Measurements from ENCODE around the gene TGM3. TPM values are rescaled to one million over a fixed set of nuclear protein-coding genes. Genes with fewer than 3 reads are reported as not detected.

The TGM3 gene
- total and polyA plus RNA-seq, 11 donors, result 0.04 TPM; not detected in 10

- 89 to 93% (median 91%) methylated on average over 30 of the region's 30 CpGs for WGBS, 4 donors
- H3K27ac ChIP-seq, result no peak overlapping the region
- H3K4me1 ChIP-seq, result no peaks in the 10 kb centered on the region
- no peaks in the 10 kb centered on the region for H3K36me3 ChIP-seq
- no peak for TF ChIP-seq CTCF (IDR thresholded peaks at IDR 0.05)
- no peak for TF ChIP-seq POLR2A (IDR thresholded peaks at IDR 0.05)
- ATAC-seq (no peak), DNase-seq (no peak)
- intact Hi-C loops (cut with DNase I), result no loop called here
- peaks cover 0 to 15% (median 0%) of the 10 kb centered on the region in 12 donors for H3K9me3 ChIP-seq
- H3K27me3 ChIP-seq, result peaks cover 0 to 10% (median 0%) of the 10 kb centered on the region in 9 donors
- no peak overlapping the region for H3K4me3 ChIP-seq
Measured at GRCh38 chr20:2327620-2328555, 32.1 kb downstream of the TGM3 start.

- WGBS, 4 donors, result 83 to 88% (median 85%) methylated on average over 5 of the region's 5 CpGs
- Histone ChIP-seq H3K36me3 (no peaks in the 10 kb centered on the region), H3K27me3 (peaks cover 0 to 10% (median 0%) of the 10 kb centered on the region in 9 donors), H3K9me3 (peaks cover 0 to 5% (median 0%) of the 10 kb centered on the region in 12 donors), H3K27ac (no peak overlapping the region), H3K4me3 (no peak overlapping the region), H3K4me1 (no peaks in the 10 kb centered on the region)
- intact Hi-C loops (cut with DNase I), result no loop called here
- no peak for DNase-seq
- no peak for ATAC-seq
- TF ChIP-seq POLR2A (IDR thresholded peaks at IDR 0.05) (no peak), CTCF (IDR thresholded peaks at IDR 0.05) (no peak)
Measured at GRCh38 chr20:2329286-2329685, 33.5 kb downstream of the TGM3 start.

GRCh38 chr20:2330090-2330695 lies 34.4 kb downstream of the TGM3 start:
- no peaks in the 10 kb centered on the region for H3K4me1 ChIP-seq
- ATAC-seq (no peak), DNase-seq (no peak)
- H3K36me3 ChIP-seq, result no peaks in the 10 kb centered on the region
- H3K4me3 ChIP-seq, result no peak overlapping the region
- no peak overlapping the region for H3K27ac ChIP-seq
- no peak for TF ChIP-seq CTCF (IDR thresholded peaks at IDR 0.05)
- TF ChIP-seq POLR2A (IDR thresholded peaks at IDR 0.05), result no peak
- peaks cover 0 to 10% (median 0%) of the 10 kb centered on the region in 9 donors for H3K27me3 ChIP-seq
- intact Hi-C loops (cut with DNase I), result no loop called here
- H3K9me3 ChIP-seq, result no peaks in the 10 kb centered on the region
- 75 to 85% (median 78%) methylated on average over 2 to 3 of the region's 3 CpGs for WGBS, 4 donors

GRCh38 chr20:2331106-2331505 lies 35.3 kb downstream of the TGM3 start:
- WGBS, 4 donors, result 76 to 89% (median 84%) methylated on average over 5 of the region's 5 CpGs
- DNase-seq (no peak), ATAC-seq (no peak)
- intact Hi-C loops (cut with DNase I), result no loop called here
- H3K27ac ChIP-seq, result no peak overlapping the region
- TF ChIP-seq POLR2A (IDR thresholded peaks at IDR 0.05) (no peak), CTCF (IDR thresholded peaks at IDR 0.05) (no peak)
- no peak overlapping the region for H3K4me3 ChIP-seq
- no peaks in the 10 kb centered on the region for H3K9me3 ChIP-seq
- H3K27me3 ChIP-seq, result peaks cover 0 to 9% (median 0%) of the 10 kb centered on the region in 9 donors
- no peaks in the 10 kb centered on the region for H3K4me1 ChIP-seq
- H3K36me3 ChIP-seq, result no peaks in the 10 kb centered on the region
